D721Med (cell line): Measurements from ENCODE around the gene DSC3.

Source experiments
- DNase-seq: peaks from one replicate; pipeline ENCODE4 v3.0.0; 2011; ENCODE audit warnings: low spot score; ENCODE audit not compliant: insufficient read length
- FAIRE-seq: peaks from 2 replicates; lab custom pipeline; 2011; peaks lifted over from hg19 to GRCh38; lab: Jason Lieb, UNC
- CTCF ChIP-seq: IDR thresholded peaks from 2 replicates; pipeline ENCODE4 v1.5.1; 2012; ENCODE audit warnings: mild to moderate bottlenecking, control low read depth; ENCODE audit not compliant: insufficient read depth; ENCODE audit errors: missing control alignments

Gene DSC3

GRCh38 chr18:30971338-30971956 is 71.1 kb downstream of the DSC3 start:
- no peak for DNase-seq
- peak; percentile 91 for FAIRE-seq
- TF ChIP-seq CTCF = peak; percentile 50

GRCh38 chr18:30970196-30970816 is 72.2 kb downstream of the DSC3 start:
- no peak for DNase-seq
- peak; percentile 90 for FAIRE-seq
- peak; percentile 66 for TF ChIP-seq CTCF

DNA sequence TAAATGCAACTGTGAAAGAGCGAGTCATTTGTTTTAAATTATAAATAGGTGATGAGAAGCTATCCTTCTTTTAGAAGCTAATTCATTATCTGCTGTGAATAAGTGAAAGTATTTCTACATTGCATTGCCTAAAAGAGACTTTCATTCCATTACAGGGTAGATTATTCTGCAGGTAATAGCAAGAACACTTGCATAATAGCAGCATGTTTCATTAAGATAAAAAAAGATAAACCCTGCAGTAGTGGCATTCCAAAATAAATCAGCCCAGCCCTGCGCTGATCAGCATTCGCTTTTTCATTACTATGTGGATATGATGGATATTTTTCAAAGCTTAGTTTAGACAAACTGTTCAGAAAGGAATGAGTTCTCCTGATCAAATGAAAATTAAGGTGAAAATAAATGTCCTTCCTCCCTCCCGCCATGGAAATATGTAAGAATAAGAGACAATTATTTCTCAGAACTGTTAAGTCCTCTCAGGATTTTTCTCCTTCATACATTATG is 72.8 kb downstream of the DSC3 start:
- no peak for FAIRE-seq
- no peak for TF ChIP-seq CTCF
- no peak for DNase-seq

DNA sequence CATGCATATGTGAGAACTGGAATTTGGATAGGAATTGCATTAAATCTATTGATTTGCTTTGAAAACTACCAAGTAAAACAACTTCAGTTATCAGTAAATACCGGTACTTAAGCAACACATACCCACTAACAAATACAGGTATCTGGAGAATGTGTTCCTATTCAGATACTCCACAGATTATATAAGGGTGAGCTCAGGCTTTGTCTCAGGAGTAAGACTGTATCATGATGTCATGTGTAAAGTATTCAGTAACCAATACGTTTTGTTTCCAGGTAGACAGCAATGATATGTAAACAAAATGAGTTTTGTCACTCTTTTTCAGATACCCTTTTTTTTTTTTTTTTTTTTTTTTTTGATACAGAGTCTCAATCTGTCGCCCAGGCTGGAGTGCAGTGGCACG is 74.8 kb downstream of the DSC3 start:
- no peak for TF ChIP-seq CTCF
- FAIRE-seq = no peak
- no peak for DNase-seq

- FAIRE-seq (no peak), DNase-seq (no peak)
- no peak for TF ChIP-seq CTCF
Observed at GRCh38 chr18:30965237-30965636, 77.3 kb downstream of the DSC3 start.

- DNase-seq = no peak
- no peak for FAIRE-seq
- TF ChIP-seq CTCF = no peak
Observed at GRCh38 chr18:30960661-30961060, 81.9 kb downstream of the DSC3 start.

GRCh38 chr18:30957066-30957465 is 85.5 kb downstream of the DSC3 start:
- peak; percentile 85 for FAIRE-seq
- DNase-seq = no peak
- TF ChIP-seq CTCF = no peak
